Esophagus (tissue), 2 donors: ENCODE results near the gene CTBP1. TPM values are rescaled to one million over a fixed set of nuclear protein-coding genes. Genes with fewer than 3 reads are reported as not detected.

ENCODE experiments used
- H3K27ac ChIP-seq, 2 donors: one replicate each; pipeline ENCODE4 v1.5.1; 2013; ENCODE audit warnings: low read depth in 2 of 2, mild to moderate bottlenecking in 2 of 2, inconsistent platforms in 1 of 2, low read length in 1 of 2, moderate library complexity in 1 of 2
- H3K27me3 ChIP-seq, 2 donors: one replicate each; pipeline ENCODE4 v1.6.1; 2013; ENCODE audit warnings: low read length in 2 of 2, control low read depth in 1 of 2, mild to moderate bottlenecking in 1 of 2; ENCODE audit not compliant: insufficient read depth in 2 of 2, control insufficient read depth in 1 of 2
- H3K36me3 ChIP-seq, 2 donors: one replicate each; pipeline ENCODE4 v1.6.1; 2013; ENCODE audit warnings: low read length in 1 of 2; ENCODE audit not compliant: control insufficient read depth in 2 of 2, insufficient read depth in 2 of 2
- H3K4me1 ChIP-seq, 2 donors: one replicate each; pipeline ENCODE4 v1.6.1; 2013; ENCODE audit warnings: low read length in 1 of 2; ENCODE audit not compliant: control insufficient read depth in 2 of 2, insufficient read depth in 2 of 2
- H3K4me3 ChIP-seq, 2 donors: one replicate each; pipeline ENCODE4 v1.5.1; 2013; ENCODE audit warnings: low read length in 2 of 2, mild to moderate bottlenecking in 2 of 2, low read depth in 1 of 2, moderate library complexity in 1 of 2
- H3K9me3 ChIP-seq, 2 donors: one replicate each; pipeline ENCODE4 v1.6.1; 2013; ENCODE audit warnings: mild to moderate bottlenecking in 2 of 2, low read depth in 1 of 2, low read length in 1 of 2, moderate library complexity in 1 of 2; ENCODE audit not compliant: control insufficient read depth in 2 of 2, insufficient read depth in 1 of 2
- WGBS, 2 donors: extraction: QIAGEN DNeasy Blood & Tissue Kit; methylation state at CpG; one replicate each; pipeline ENCODE4 v1.1.7; 2013; 5-methylcytosine and 5-hydroxymethylcytosine counted together
- polyA plus RNA-seq, 2 donors: library from polyadenylated mRNA; stranded (reverse); fragments of 200-250 nt; gene quantifications; one replicate each; pipeline ENCODE4 v1.2.3, GENCODE V29; 2013
- donor health status: healthy with polysubstance abuse.
- donor health status: Bipolar disorder and iron deficiency.

CTBP1 gene
- polyA plus RNA-seq, 2 donors = 71.7 to 87.2 TPM

- Histone ChIP-seq H3K36me3 (peaks cover 18 to 80% of the 10 kb centered on the region in 2 donors), H3K4me1 (peaks cover 17% of the 10 kb centered on the region in 2 donors), H3K27ac (no peak overlapping the region), H3K27me3 (no peaks in the 10 kb centered on the region), H3K4me3 (no peak overlapping the region), H3K9me3 (no peaks in the 10 kb centered on the region)
- WGBS, 2 donors = 96 to 97% methylated on average over 22 of the region's 22 CpGs
Observed at GRCh38 chr4:1230316-1230715, 18.6 kb downstream of the CTBP1 start.

- H3K9me3 ChIP-seq = peaks cover 0 to 1% of the 10 kb centered on the region in 2 donors
- H3K36me3 ChIP-seq = peaks cover 25 to 85% of the 10 kb centered on the region in 2 donors
- 89% methylated on average over 27 of the region's 27 CpGs for WGBS, 2 donors
- H3K27me3 ChIP-seq = no peaks in the 10 kb centered on the region
- H3K27ac ChIP-seq = no peak overlapping the region
- no peak overlapping the region for H3K4me3 ChIP-seq
- peaks cover 10% of the 10 kb centered on the region in 2 donors for H3K4me1 ChIP-seq
Observed at GRCh38 chr4:1229117-1229849, 19.6 kb downstream of the CTBP1 start.

GRCh38 chr4:1227816-1228215 lies 21.1 kb downstream of the CTBP1 start:
- Histone ChIP-seq H3K27ac (no peak overlapping the region), H3K4me3 (no peak overlapping the region), H3K4me1 (peaks cover 10 to 17% of the 10 kb centered on the region in 2 donors), H3K27me3 (no peaks in the 10 kb centered on the region), H3K9me3 (peaks cover 0 to 1% of the 10 kb centered on the region in 2 donors), H3K36me3 (peaks cover 29 to 83% of the 10 kb centered on the region in 2 donors)
- WGBS, 2 donors = 86 to 90% methylated on average over 16 of the region's 16 CpGs

- no peaks in the 10 kb centered on the region for H3K27me3 ChIP-seq
- H3K9me3 ChIP-seq = peaks cover 0 to 1% of the 10 kb centered on the region in 2 donors
- WGBS, 2 donors = 87% methylated on average over 16 of the region's 16 CpGs
- peaks cover 10 to 25% of the 10 kb centered on the region in 2 donors for H3K4me1 ChIP-seq
- peaks cover 29 to 86% of the 10 kb centered on the region in 2 donors for H3K36me3 ChIP-seq
- H3K4me3 ChIP-seq = no peak overlapping the region
- no peak overlapping the region for H3K27ac ChIP-seq
Observed at GRCh38 chr4:1226598-1226997, 22.3 kb downstream of the CTBP1 start.

GRCh38 chr4:1226144-1226481 lies 22.8 kb downstream of the CTBP1 start:
- Histone ChIP-seq H3K27ac (no peak overlapping the region), H3K4me1 (peaks cover 9 to 24% of the 10 kb centered on the region in 2 donors), H3K9me3 (peaks cover 0 to 1% of the 10 kb centered on the region in 2 donors), H3K4me3 (no peak overlapping the region), H3K36me3 (peaks cover 29 to 84% of the 10 kb centered on the region in 2 donors), H3K27me3 (no peaks in the 10 kb centered on the region)
- WGBS, 2 donors = 71 to 78% methylated on average over 15 of the region's 15 CpGs

GRCh38 chr4:1225272-1226143 lies 23.4 kb downstream of the CTBP1 start:
- no peaks in the 10 kb centered on the region for H3K27me3 ChIP-seq
- peaks cover 29 to 80% of the 10 kb centered on the region in 2 donors for H3K36me3 ChIP-seq
- H3K27ac ChIP-seq = no peak overlapping the region
- H3K4me3 ChIP-seq = no peak overlapping the region
- H3K9me3 ChIP-seq = peaks cover 0 to 1% of the 10 kb centered on the region in 2 donors
- WGBS, 2 donors = 90 to 94% methylated on average over 67 of the region's 67 CpGs
- peaks cover 6 to 24% of the 10 kb centered on the region in 2 donors for H3K4me1 ChIP-seq

GRCh38 chr4:1223841-1224809 lies 24.8 kb downstream of the CTBP1 start:
- Histone ChIP-seq H3K27me3 (no peaks in the 10 kb centered on the region), H3K36me3 (peaks cover 22 to 68% of the 10 kb centered on the region in 2 donors), H3K9me3 (peaks cover 0 to 1% of the 10 kb centered on the region in 2 donors), H3K4me3 (no peak overlapping the region), H3K4me1 (peaks cover 6 to 24% of the 10 kb centered on the region in 2 donors), H3K27ac (no peak overlapping the region)
- WGBS, 2 donors = 84 to 88% methylated on average over 39 to 40 of the region's 40 CpGs

- Histone ChIP-seq H3K27ac (peak overlapping the region in 1 of 2 donors; percentile 5), H3K36me3 (peaks cover 22 to 58% of the 10 kb centered on the region in 2 donors)
- 60 to 71% methylated on average over 29 of the region's 29 CpGs for WGBS, 2 donors
Observed at GRCh38 chr4:1222938-1223690, 25.8 kb downstream of the CTBP1 start.

More at GRCh38 chr4:1222938-1223690, 25.8 kb downstream of the CTBP1 start:
- peaks cover 0 to 1% of the 10 kb centered on the region in 2 donors for H3K9me3 ChIP-seq
- peaks cover 6 to 24% of the 10 kb centered on the region in 2 donors for H3K4me1 ChIP-seq
- no peaks in the 10 kb centered on the region for H3K27me3 ChIP-seq
- no peak overlapping the region for H3K4me3 ChIP-seq
